ENCODE data around the gene ANTKMT.

ANTKMT gene

GRCh38 chr16:682493-683395 lies 38.2 kb upstream of the ANTKMT start:
- DNase-seq (ENCODE audit: low read depth): no peak
- TF ChIP-seq CTCF (IDR thresholded peaks at IDR 0.05; ENCODE audit: control insufficient read depth, extremely low read depth, insufficient read depth): no peak
- H3K4me3 ChIP-seq (ENCODE audit: low read depth, low read length): peak overlapping the region; percentile 72

- DNase-seq (ENCODE audit: low read depth): no peak
- TF ChIP-seq CTCF (IDR thresholded peaks at IDR 0.05; ENCODE audit: control insufficient read depth, extremely low read depth, insufficient read depth): no peak
- peak overlapping the region; percentile 72 for H3K4me3 ChIP-seq (ENCODE audit: low read depth, low read length)
Measured at GRCh38 chr16:683396-684070, 37.4 kb upstream of the ANTKMT start.

DNA sequence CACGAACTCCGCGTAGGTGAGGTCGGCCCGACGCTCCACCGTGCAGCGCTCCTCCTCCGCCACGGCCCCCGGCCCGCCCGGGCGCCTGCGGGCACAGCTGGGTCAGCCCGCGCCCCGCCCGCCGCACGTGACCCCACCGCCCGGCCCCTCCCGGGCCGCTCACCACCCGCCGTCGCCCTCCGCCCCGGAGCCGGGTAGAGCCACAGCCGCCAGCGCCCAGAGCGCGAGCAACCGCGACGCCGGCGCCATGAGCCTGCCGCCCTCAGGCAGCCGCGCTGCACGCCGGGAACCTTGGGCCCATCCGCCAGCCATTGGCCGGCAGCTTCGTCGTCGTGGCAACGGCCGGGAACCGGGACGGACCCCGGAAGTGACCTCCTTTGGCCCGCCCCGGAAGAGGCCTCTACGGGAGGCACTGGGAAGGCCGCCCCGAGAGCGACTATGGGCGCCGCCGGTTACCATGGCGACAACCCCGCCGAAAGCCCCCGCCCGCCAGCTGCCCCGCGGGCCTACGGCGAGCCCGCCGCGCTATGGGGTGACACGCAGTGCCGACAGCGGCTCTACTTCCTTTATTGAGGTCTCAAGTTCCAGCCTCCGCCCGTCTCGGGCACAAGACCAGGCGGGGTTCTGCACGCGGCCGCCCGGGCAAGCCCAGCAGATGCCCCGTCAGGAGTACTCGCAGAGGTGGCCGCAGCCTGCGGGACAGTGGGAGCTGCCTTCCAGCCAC lies 36.7 kb upstream of the ANTKMT start, which contains the start of gene JMJD8:
Gene JMJD8, minus strand, starts transcription at position 264 of the 724 bp plus-strand sequence. Its CDS starts 15 bp downstream, at position 249.
- no peak for TF ChIP-seq CTCF (IDR thresholded peaks at IDR 0.05; ENCODE audit: control insufficient read depth, extremely low read depth, insufficient read depth)
- peak within 1 kb of the TSS; percentile 72 for H3K4me3 ChIP-seq (ENCODE audit: low read depth, low read length)
- peak; percentile 83 for DNase-seq (ENCODE audit: low read depth)

GRCh38 chr16:684961-685696 lies 35.8 kb upstream of the ANTKMT start:
- no peak for DNase-seq (ENCODE audit: low read depth)
- no peak for TF ChIP-seq CTCF (IDR thresholded peaks at IDR 0.05; ENCODE audit: control insufficient read depth, extremely low read depth, insufficient read depth)
- peak overlapping the region; percentile 72 for H3K4me3 ChIP-seq (ENCODE audit: low read depth, low read length)

GRCh38 chr16:685967-686366 lies 35.0 kb upstream of the ANTKMT start:
- TF ChIP-seq CTCF (IDR thresholded peaks at IDR 0.05; ENCODE audit: control insufficient read depth, extremely low read depth, insufficient read depth): peak; percentile 84
- no peak for DNase-seq (ENCODE audit: low read depth)

More at GRCh38 chr16:685967-686366, 35.0 kb upstream of the ANTKMT start:
- no peak overlapping the region for H3K4me3 ChIP-seq (ENCODE audit: low read depth, low read length)

Data from LNCaP clone FGC (cell line).